Brain microvascular endothelial cell (primary cell): ENCODE data around the gene FOXK2.
"Not testable (repeated sequence)": the region's sequence is repeated elsewhere in the genome, so short reads cannot be mapped to it uniquely, and the experiment has no call there.

ENCODE experiments used
- DNase-seq: peaks from one replicate; pipeline ENCODE4 v3.0.0-alpha.2; 2020
- H3K27ac ChIP-seq: fragments of 250-450 bp; sonication (Bioruptor Pico); 2 replicates; pipeline ENCODE4 v1.5.1; 2020; ENCODE audit warnings: mild to moderate bottlenecking, moderate library complexity
- H3K27me3 ChIP-seq: fragments of 250-450 bp; sonication (Bioruptor Pico); replicated peaks from 2 replicates; pipeline ENCODE4 v1.5.1; 2020; ENCODE audit warnings: mild to moderate bottlenecking
- H3K36me3 ChIP-seq: fragments of 250-450 bp; sonication (Bioruptor Pico); replicated peaks from 2 replicates; pipeline ENCODE4 v1.5.1; 2020; ENCODE audit warnings: mild to moderate bottlenecking
- H3K4me3 ChIP-seq: 2 replicates; pipeline ENCODE4 v1.5.1; 2011; ENCODE audit warnings: low read depth, mild to moderate bottlenecking, control low read depth, low read length, moderate library complexity
- in situ Hi-C: cut with HindIII; loops from 2 replicates; pipeline ENCODE4 v1.10.0; 2017; ENCODE audit warnings: low sequenced_read_pairs, low pct_ligation_motif_present
- TF ChIP-seq, protein P1 (sequence below): IDR thresholded peaks from 2 replicates; pipeline ENCODE4 v1.5.1; 2011; ENCODE audit warnings: low read depth, mild to moderate bottlenecking, moderate library complexity, low read length, control low read depth, inconsistent platforms; ENCODE audit errors: missing control alignments

Gene FOXK2

DNA sequence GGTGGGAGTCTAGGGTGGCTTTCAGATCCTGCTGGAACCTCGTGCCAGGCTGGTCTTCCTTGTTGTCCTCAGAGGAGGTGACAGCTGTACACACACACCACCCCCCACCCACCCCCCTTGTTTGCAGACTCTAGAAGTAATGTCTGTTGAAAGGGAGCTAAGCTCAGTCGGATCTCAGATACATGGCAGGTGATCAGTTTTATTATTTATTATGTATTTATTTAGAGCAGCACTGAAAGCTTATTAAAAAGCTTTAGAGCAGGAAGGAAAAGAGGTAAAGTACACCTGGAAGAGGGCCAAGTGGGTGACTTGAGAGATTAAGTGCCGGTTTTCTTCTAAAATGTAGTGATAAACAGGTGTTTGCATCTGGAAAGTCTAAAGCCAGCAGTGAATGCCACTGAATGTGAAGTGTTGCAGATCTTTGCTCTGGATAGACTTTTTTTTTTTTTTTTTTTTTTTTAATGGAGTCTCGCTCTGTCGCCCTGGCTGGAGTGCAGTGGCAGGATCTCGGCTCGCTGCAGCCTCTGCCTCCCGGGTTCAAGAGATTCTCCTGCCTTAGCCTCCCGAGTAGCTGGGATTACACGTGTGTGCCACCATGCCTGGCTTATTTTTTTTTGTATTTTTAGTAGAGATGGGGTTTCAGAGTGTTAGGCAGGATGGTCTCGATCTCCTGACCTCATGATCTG is 40.2 kb downstream of the FOXK2 start:
- Histone ChIP-seq H3K36me3 (no peaks in the 10 kb centered on the region), H3K27me3 (no peaks in the 10 kb centered on the region), H3K4me3 (no peak overlapping the region), H3K27ac (no peak overlapping the region)
- no peak for DNase-seq
- in situ Hi-C loops, result no loop called here
- TF ChIP-seq, protein P1, sequence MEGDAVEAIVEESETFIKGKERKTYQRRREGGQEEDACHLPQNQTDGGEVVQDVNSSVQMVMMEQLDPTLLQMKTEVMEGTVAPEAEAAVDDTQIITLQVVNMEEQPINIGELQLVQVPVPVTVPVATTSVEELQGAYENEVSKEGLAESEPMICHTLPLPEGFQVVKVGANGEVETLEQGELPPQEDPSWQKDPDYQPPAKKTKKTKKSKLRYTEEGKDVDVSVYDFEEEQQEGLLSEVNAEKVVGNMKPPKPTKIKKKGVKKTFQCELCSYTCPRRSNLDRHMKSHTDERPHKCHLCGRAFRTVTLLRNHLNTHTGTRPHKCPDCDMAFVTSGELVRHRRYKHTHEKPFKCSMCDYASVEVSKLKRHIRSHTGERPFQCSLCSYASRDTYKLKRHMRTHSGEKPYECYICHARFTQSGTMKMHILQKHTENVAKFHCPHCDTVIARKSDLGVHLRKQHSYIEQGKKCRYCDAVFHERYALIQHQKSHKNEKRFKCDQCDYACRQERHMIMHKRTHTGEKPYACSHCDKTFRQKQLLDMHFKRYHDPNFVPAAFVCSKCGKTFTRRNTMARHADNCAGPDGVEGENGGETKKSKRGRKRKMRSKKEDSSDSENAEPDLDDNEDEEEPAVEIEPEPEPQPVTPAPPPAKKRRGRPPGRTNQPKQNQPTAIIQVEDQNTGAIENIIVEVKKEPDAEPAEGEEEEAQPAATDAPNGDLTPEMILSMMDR, result no peak

DNA sequence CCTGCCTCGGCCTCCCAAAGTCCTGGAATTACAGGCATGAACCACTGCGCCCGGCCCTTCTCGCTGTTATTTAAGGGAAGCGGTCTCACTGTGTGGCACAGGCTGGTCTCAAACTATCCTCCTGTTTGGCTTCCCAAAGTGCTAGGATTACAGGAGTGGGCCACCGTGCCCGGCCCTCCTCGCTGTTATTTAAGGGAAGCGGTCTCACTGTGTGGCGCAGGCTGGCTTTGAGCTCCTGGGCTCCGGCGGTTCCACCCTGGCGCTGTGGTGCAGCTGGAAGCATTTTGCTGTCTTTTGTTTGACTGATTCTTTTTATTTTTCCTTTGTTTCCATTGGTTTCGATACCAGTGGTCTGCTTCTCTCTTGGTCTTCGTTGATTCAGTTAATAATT is 40.7 kb downstream of the FOXK2 start:
- no peak for DNase-seq
- H3K36me3 ChIP-seq, result peaks cover 3% of the 10 kb centered on the region
- in situ Hi-C loops, result no loop called here

GRCh38 chr17:82560802-82561428 is 41.4 kb downstream of the FOXK2 start:
- DNase-seq, result no peak
- in situ Hi-C loops, result no loop called here
- TF ChIP-seq, protein P1, result no peak

More for the DNA sequence above, 40.7 kb downstream of the FOXK2 start:
- no peaks in the 10 kb centered on the region for H3K27me3 ChIP-seq
- no peak overlapping the region for H3K4me3 ChIP-seq
- TF ChIP-seq, protein P1, result no peak
- H3K27ac ChIP-seq, result no peak overlapping the region

GRCh38 chr17:82561429-82562035 is 42.0 kb downstream of the FOXK2 start:
- H3K27me3 ChIP-seq, result no peaks in the 10 kb centered on the region
- no peak for DNase-seq
- H3K27ac ChIP-seq, result no peak overlapping the region
- H3K36me3 ChIP-seq, result peaks cover 9% of the 10 kb centered on the region
- no peak overlapping the region for H3K4me3 ChIP-seq
- in situ Hi-C loops, result no loop called here
- TF ChIP-seq, protein P1, result no peak

More at GRCh38 chr17:82560802-82561428, 41.4 kb downstream of the FOXK2 start:
- peaks cover 8% of the 10 kb centered on the region for H3K36me3 ChIP-seq
- no peaks in the 10 kb centered on the region for H3K27me3 ChIP-seq
- H3K4me3 ChIP-seq, result no peak overlapping the region
- H3K27ac ChIP-seq, result no peak overlapping the region

DNA sequence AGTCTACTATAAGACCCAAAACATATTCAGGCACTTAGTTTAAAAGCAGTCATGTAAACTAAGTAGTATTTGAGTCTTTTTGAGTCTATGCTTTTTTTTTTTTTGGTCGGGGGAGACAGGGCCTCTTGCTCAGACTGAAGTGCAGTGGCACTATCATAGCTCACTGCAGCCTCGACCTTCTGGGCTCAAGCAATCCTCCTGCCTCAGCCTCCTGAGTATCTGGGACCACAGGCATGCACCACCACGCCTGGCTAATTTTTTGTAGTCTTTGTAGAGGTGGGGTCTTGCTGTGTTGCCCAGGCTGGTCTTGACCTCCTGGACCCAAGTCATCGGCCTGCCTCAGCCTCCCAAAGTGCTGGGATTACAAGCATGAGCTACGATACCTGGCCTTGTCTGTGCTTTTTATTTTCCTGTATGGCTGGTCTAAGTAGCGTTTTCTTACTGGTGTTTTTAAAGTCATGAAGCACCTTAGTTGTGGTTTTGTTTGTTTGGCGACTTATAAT is 43.2 kb downstream of the FOXK2 start:
- in situ Hi-C loops, H3K27me3 ChIP-seq, H3K4me3 ChIP-seq, H3K27ac ChIP-seq, DNase-seq: not testable (repeated sequence)
- peaks cover 14% of the 10 kb centered on the region for H3K36me3 ChIP-seq

GRCh38 chr17:82563318-82563717 is 43.8 kb downstream of the FOXK2 start:
- Histone ChIP-seq H3K27ac (no peak overlapping the region), H3K27me3 (no peaks in the 10 kb centered on the region), H3K4me3 (no peak overlapping the region), H3K36me3 (peaks cover 18% of the 10 kb centered on the region)
- DNase-seq, result no peak
- TF ChIP-seq, protein P1, result no peak
- in situ Hi-C loops, result no loop called here

DNA sequence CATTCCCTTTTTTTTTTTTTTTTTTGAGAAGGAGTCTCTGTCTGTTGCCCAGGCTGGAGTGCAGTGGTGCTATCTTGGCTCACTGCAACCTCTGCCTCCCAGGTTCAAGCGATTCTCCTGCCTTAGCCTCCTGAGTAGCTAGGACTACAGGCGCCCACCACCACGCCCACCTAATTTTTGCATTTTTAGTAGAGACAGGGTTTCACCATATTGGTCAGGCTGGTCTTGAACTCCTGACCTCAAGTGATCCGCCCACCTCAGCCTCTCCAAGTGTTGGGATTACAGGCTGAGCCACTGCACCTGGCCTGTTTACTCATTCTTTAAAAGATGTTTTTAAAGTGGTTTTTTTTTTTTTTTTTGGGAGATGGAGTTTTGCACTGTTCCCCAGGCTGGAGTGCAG is 44.2 kb downstream of the FOXK2 start:
- peaks cover 19% of the 10 kb centered on the region for H3K36me3 ChIP-seq
- H3K4me3 ChIP-seq, H3K27ac ChIP-seq, H3K27me3 ChIP-seq, DNase-seq, in situ Hi-C loops: not testable (repeated sequence)
